HepG2 (cell line): Measurements from ENCODE around the gene IWS1. TPM values are rescaled to one million over a fixed set of nuclear protein-coding genes. Genes with fewer than 3 reads are reported as not detected.

Source experiments
- CC2D1A ChIP-seq: sonication (generic); formaldehyde crosslinking; IDR thresholded peaks from 2 replicates; pipeline ENCODE4 v1.8.1; 2023; ENCODE audit warnings: mild to moderate bottlenecking, missing genetic modification reagents
- CHD4 ChIP-seq: fragments of 200-600 bp; sonication (generic); IDR thresholded peaks from 2 replicates; pipeline ENCODE4 v1.7.0; 2017; ENCODE audit warnings: mild to moderate bottlenecking, low read length, borderline replicate concordance
- FLYWCH1 ChIP-seq: sonication (generic); formaldehyde crosslinking; IDR thresholded peaks from 2 replicates; pipeline ENCODE4 v1.8.1; 2023; ENCODE audit warnings: mild to moderate bottlenecking, missing genetic modification reagents
- GATAD1 ChIP-seq: IDR thresholded peaks from 2 replicates; pipeline ENCODE4 v1.6.1; 2016; ENCODE audit warnings: missing genetic modification reagents, missing compliant biosample characterization
- GTF3A ChIP-seq: sonication (generic); formaldehyde crosslinking; conservative IDR thresholded peaks from 2 replicates; pipeline ENCODE4 v1.4.0; 2020; ENCODE audit warnings: mild to moderate bottlenecking, missing genetic modification reagents
- HNRNPLL ChIP-seq: fragments of 200-400 bp; formaldehyde crosslinking; IDR thresholded peaks from 2 replicates; pipeline ENCODE4 v1.6.1; 2017; ENCODE audit warnings: mild to moderate bottlenecking, low read depth, low read length; ENCODE audit not compliant: poor library complexity, severe bottlenecking
- IKZF1 ChIP-seq: fragments of 450-650 bp; IDR thresholded peaks from 2 replicates; pipeline ENCODE4 v1.7.1; 2016
- NCOR1 ChIP-seq: fragments of 200-600 bp; sonication (generic); IDR thresholded peaks from 2 replicates; pipeline ENCODE4 v1.7.0; 2017; ENCODE audit warnings: antibody characterized with exemption, low read length, borderline replicate concordance
- RFX5 ChIP-seq: IDR thresholded peaks from 2 replicates; pipeline ENCODE4 v1.6.1; 2011; ENCODE audit warnings: low read depth, low read length, improper control_type of control experiment
- ZBTB42 ChIP-seq: sonication (generic); formaldehyde crosslinking; IDR thresholded peaks from 2 replicates; pipeline ENCODE4 v1.5.0; 2020; ENCODE audit warnings: mild to moderate bottlenecking, missing genetic modification reagents
- ZBTB7A ChIP-seq: sonication (generic); formaldehyde crosslinking; IDR thresholded peaks from 2 replicates; pipeline ENCODE4 v1.8.0; 2022; ENCODE audit warnings: mild to moderate bottlenecking, missing genetic modification reagents
- ZBTB7B ChIP-seq: sonication (generic); formaldehyde crosslinking; IDR thresholded peaks from 2 replicates; pipeline ENCODE4 v1.4.0; 2020; ENCODE audit warnings: missing genetic modification reagents
- ZNF224 ChIP-seq: sonication (generic); formaldehyde crosslinking; IDR thresholded peaks from 2 replicates; pipeline ENCODE4 v1.5.0; 2020; ENCODE audit warnings: mild to moderate bottlenecking, missing genetic modification reagents
- ZNF263 ChIP-seq: sonication (generic); formaldehyde crosslinking; IDR thresholded peaks from 2 replicates; pipeline ENCODE4 v1.4.0; 2020; ENCODE audit warnings: missing genetic modification reagents
- ZNF367 ChIP-seq: sonication (generic); formaldehyde crosslinking; IDR thresholded peaks from 2 replicates; pipeline ENCODE4 v1.4.0; 2020; ENCODE audit warnings: missing genetic modification reagents, borderline replicate concordance
- ZNF382 ChIP-seq: sonication (generic); formaldehyde crosslinking; IDR thresholded peaks from 2 replicates; pipeline ENCODE4 v1.5.0; 2020; ENCODE audit warnings: missing genetic modification reagents, mild to moderate bottlenecking, borderline replicate concordance
- ZNF557 ChIP-seq: sonication (generic); formaldehyde crosslinking; IDR thresholded peaks from 2 replicates; pipeline ENCODE4 v1.4.0; 2020; ENCODE audit warnings: missing genetic modification reagents
- ZNF598 ChIP-seq: sonication (generic); formaldehyde crosslinking; IDR thresholded peaks from 2 replicates; pipeline ENCODE4 v1.5.1; 2020; ENCODE audit warnings: mild to moderate bottlenecking, missing genetic modification reagents, borderline replicate concordance
- polyA plus RNA-seq, 8 experiments: library from polyadenylated mRNA; depleted of rRNA in 3 of 8; stranded (reverse) in 7 of 8; unstranded in 1 of 8; fragments of >200 nt; fragmentation: Illumina TruSeq in 4 of 8; extraction: Trizol in 4 of 8; gene quantifications; 2 replicates each; pipeline versions ENCODE4 v1.2.1 to v1.2.3, GENCODE V29; 2011 to 2016; ENCODE audit warnings: low read depth in 4 of 8, missing spikeins in 1 of 8, mixed read lengths in 1 of 8; ENCODE audit not compliant: insufficient read depth in 1 of 8
- total RNA-seq, 5 experiments: library from RNA; depleted of rRNA; stranded (reverse); fragments of >200 nt; fragmentation: Illumina TruSeq; extraction: Trizol; gene quantifications; 2 replicates each; pipeline ENCODE4 v1.2.3, GENCODE V29; 2016; ENCODE audit warnings: low read depth in 1 of 5
- TF ChIP-seq, protein P1 (sequence below): sonication (generic); formaldehyde crosslinking; IDR thresholded peaks from 2 replicates; pipeline ENCODE4 v1.4.0; 2020; ENCODE audit warnings: missing genetic modification reagents, borderline replicate concordance
- TF ChIP-seq, protein P2 (sequence below): sonication (generic); formaldehyde crosslinking; IDR thresholded peaks from 2 replicates; pipeline ENCODE4 v1.4.0; 2020; ENCODE audit warnings: missing genetic modification reagents
- TF ChIP-seq, protein P3 (sequence below): sonication (generic); formaldehyde crosslinking; IDR thresholded peaks from 2 replicates; pipeline ENCODE4 v1.4.0; 2020; ENCODE audit warnings: missing genetic modification reagents, borderline replicate concordance
- TF ChIP-seq, protein P4 (sequence below): IDR thresholded peaks from 2 replicates; pipeline ENCODE4 v1.6.1; 2018; ENCODE audit warnings: missing genetic modification reagents, mild to moderate bottlenecking, missing compliant biosample characterization

The IWS1 gene
- total and polyA plus RNA-seq, 2 of the 13 experiments (the other 11 are each of a cell fraction or from before 2014, with no cell fraction given): 28.9 to 62.3 TPM

DNA sequence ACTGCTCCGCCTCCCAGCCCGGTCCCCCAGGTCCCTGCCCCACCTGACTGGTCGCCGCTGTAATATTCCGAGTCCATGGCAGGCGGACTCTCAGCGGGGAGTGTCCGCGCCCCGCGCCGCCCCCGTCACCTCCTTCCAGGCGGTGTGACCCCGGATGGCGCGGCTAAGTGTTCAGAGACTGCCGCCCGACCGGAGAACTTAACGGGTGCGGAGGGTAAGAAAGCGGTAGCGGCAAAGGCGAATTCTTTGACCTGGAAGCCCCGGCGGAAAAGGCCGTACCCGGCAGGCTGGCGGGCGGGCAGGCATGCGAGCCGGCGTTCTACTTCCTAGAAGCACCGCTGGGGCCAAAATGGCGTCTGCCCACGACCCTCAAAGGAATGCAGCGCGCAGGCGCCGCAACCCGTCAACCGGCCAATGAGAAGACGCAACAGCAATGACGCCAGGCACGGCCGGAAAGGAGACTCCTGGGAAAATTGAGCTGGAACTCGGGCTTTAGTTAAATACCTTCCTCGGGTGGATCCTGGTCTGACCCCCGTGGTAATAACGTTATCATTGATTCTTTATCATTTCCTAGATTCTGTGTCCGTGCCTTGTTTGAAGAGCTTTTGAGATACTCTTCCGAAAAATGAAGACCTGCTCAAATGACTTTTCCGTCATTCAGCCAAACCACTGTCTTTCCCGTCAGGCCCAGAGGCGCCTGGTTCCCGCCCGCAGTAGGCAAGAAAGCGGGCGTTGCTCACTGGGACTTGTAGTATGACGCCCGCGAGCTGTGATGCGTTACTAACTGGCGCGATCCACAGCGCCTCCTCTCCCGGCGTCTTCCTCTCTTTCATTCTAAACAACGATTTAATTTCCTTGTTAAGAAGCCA lies at the start of gene IWS1 (continued):
- no peak; the same call in 1 of the 2 replicates for TF ChIP-seq CHD4
- TF ChIP-seq, protein P1, sequence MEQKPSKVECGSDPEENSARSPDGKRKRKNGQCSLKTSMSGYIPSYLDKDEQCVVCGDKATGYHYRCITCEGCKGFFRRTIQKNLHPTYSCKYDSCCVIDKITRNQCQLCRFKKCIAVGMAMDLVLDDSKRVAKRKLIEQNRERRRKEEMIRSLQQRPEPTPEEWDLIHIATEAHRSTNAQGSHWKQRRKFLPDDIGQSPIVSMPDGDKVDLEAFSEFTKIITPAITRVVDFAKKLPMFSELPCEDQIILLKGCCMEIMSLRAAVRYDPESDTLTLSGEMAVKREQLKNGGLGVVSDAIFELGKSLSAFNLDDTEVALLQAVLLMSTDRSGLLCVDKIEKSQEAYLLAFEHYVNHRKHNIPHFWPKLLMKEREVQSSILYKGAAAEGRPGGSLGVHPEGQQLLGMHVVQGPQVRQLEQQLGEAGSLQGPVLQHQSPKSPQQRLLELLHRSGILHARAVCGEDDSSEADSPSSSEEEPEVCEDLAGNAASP (CRISPR knock-in tag): peak; percentile 46; the same call in 1 of the 2 replicates
- TF ChIP-seq ZNF367 (CRISPR knock-in tag): no peak; the same call in 1 of the 2 replicates
- TF ChIP-seq RFX5: peak; percentile 83
- TF ChIP-seq HNRNPLL: peak; percentile 84
- no peak for TF ChIP-seq FLYWCH1 (CRISPR knock-in tag)
- peak; percentile 48; the same call in 1 of the 2 replicates for TF ChIP-seq ZBTB7B
- TF ChIP-seq, protein P2, sequence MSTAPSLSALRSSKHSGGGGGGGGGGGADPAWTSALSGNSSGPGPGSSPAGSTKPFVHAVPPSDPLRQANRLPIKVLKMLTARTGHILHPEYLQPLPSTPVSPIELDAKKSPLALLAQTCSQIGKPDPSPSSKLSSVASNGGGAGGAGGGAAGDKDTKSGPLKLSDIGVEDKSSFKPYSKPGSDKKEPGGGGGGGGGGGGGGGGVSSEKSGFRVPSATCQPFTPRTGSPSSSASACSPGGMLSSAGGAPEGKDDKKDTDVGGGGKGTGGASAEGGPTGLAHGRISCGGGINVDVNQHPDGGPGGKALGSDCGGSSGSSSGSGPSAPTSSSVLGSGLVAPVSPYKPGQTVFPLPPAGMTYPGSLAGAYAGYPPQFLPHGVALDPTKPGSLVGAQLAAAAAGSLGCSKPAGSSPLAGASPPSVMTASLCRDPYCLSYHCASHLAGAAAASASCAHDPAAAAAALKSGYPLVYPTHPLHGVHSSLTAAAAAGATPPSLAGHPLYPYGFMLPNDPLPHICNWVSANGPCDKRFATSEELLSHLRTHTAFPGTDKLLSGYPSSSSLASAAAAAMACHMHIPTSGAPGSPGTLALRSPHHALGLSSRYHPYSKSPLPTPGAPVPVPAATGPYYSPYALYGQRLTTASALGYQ (CRISPR knock-in tag): no peak; the same call in 1 of the 2 replicates
- TF ChIP-seq, protein P3, sequence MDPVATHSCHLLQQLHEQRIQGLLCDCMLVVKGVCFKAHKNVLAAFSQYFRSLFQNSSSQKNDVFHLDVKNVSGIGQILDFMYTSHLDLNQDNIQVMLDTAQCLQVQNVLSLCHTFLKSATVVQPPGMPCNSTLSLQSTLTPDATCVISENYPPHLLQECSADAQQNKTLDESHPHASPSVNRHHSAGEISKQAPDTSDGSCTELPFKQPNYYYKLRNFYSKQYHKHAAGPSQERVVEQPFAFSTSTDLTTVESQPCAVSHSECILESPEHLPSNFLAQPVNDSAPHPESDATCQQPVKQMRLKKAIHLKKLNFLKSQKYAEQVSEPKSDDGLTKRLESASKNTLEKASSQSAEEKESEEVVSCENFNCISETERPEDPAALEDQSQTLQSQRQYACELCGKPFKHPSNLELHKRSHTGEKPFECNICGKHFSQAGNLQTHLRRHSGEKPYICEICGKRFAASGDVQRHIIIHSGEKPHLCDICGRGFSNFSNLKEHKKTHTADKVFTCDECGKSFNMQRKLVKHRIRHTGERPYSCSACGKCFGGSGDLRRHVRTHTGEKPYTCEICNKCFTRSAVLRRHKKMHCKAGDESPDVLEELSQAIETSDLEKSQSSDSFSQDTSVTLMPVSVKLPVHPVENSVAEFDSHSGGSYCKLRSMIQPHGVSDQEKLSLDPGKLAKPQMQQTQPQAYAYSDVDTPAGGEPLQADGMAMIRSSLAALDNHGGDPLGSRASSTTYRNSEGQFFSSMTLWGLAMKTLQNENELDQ (CRISPR knock-in tag): no peak
- TF ChIP-seq GATAD1 (CRISPR knock-in tag): peak; percentile 90
- 0 out of 2 replicates have a peak, but pooled peaks have one; percentile 66 for TF ChIP-seq ZNF224 (CRISPR knock-in tag)
- TF ChIP-seq ZNF382: no peak
- TF ChIP-seq ZNF598: peak; percentile 90
- TF ChIP-seq, protein P4, sequence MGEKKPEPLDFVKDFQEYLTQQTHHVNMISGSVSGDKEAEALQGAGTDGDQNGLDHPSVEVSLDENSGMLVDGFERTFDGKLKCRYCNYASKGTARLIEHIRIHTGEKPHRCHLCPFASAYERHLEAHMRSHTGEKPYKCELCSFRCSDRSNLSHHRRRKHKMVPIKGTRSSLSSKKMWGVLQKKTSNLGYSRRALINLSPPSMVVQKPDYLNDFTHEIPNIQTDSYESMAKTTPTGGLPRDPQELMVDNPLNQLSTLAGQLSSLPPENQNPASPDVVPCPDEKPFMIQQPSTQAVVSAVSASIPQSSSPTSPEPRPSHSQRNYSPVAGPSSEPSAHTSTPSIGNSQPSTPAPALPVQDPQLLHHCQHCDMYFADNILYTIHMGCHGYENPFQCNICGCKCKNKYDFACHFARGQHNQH (CRISPR knock-in tag): peak; percentile 57
- TF ChIP-seq IKZF1: no peak
- TF ChIP-seq ZNF263 (CRISPR knock-in tag): no peak
- 0 out of 2 replicates have a peak, but pooled peaks have one; percentile 50 for TF ChIP-seq ZNF557
- no peak for TF ChIP-seq NCOR1
- no peak for TF ChIP-seq ZBTB7A (CRISPR knock-in tag)
- no peak; the same call in 1 of the 2 replicates for TF ChIP-seq GTF3A (CRISPR knock-in tag)
- TF ChIP-seq CC2D1A (CRISPR knock-in tag): no peak
- TF ChIP-seq ZBTB42: 0 out of 2 replicates have a peak, but pooled peaks have one; percentile 38
